NB4 (cell line): ENCODE results near the gene DTWD1.
"Not testable (repeated sequence)": the region's sequence is repeated elsewhere in the genome, so short reads cannot be mapped to it uniquely, and the experiment has no call there.

Source experiments
- DNase-seq: peaks from one replicate; pipeline ENCODE4 v3.0.0; 2010; ENCODE audit warnings: low read depth
- H3K4me3 ChIP-seq: one replicate; pipeline ENCODE4 v1.5.1; 2011; ENCODE audit warnings: mild to moderate bottlenecking, low read depth, low read length, moderate library complexity
- CTCF ChIP-seq: IDR thresholded peaks from one replicate; pipeline ENCODE4 v1.5.1; 2012; ENCODE audit warnings: low read depth, low read length
- MAX ChIP-seq: IDR thresholded peaks from 2 replicates; pipeline ENCODE4 v1.6.1; 2011; ENCODE audit warnings: low read depth, low read length
- MYC ChIP-seq: IDR thresholded peaks from 2 replicates; pipeline ENCODE4 v1.6.1; 2011; ENCODE audit warnings: low read depth, low read length
- POLR2A ChIP-seq: IDR thresholded peaks from 2 replicates; pipeline ENCODE4 v1.6.1; 2011; ENCODE audit warnings: mild to moderate bottlenecking; ENCODE audit not compliant: insufficient read length; ENCODE audit errors: extremely low read depth

DTWD1 gene

GRCh38 chr15:49620658-49621368 lies at the start of gene DTWD1, which contains the start of gene FAM227B:
DTWD1 (plus strand) TSS chr15:49621048; CDS start chr15:49625168, 4,120 bp downstream.
FAM227B (minus strand) TSS chr15:49620818; CDS start chr15:49615171, 5,647 bp downstream.
- DNase-seq, result peak; percentile 99
- TF ChIP-seq CTCF (no peak), MAX (peak; percentile 87), POLR2A (peak; percentile 95), MYC (peak; percentile 94)
- H3K4me3 ChIP-seq, result peak within 1 kb of the TSS; percentile 87

- DNase-seq, result no peak
- H3K4me3 ChIP-seq, result no peak overlapping the region
- TF ChIP-seq CTCF, result no peak
- no peak for TF ChIP-seq MYC
- TF ChIP-seq POLR2A, result no peak
- TF ChIP-seq MAX, result no peak
Observed at GRCh38 chr15:49573421-49573820, 47.4 kb upstream of the DTWD1 start.

- peak; percentile 6 for DNase-seq
- TF ChIP-seq MAX (no peak), POLR2A (no peak), CTCF (no peak), MYC (no peak)
- no peak overlapping the region for H3K4me3 ChIP-seq
Observed at GRCh38 chr15:49589030-49589429, 31.8 kb upstream of the DTWD1 start.

GRCh38 chr15:49592829-49593316 lies 28.0 kb upstream of the DTWD1 start:
- H3K4me3 ChIP-seq, DNase-seq: not testable (repeated sequence)

- TF ChIP-seq CTCF, result no peak
- TF ChIP-seq POLR2A, result no peak
- TF ChIP-seq MAX, result no peak
- no peak for TF ChIP-seq MYC
- no peak for DNase-seq
Observed at GRCh38 chr15:49604625-49605409, 16.0 kb upstream of the DTWD1 start.

GRCh38 chr15:49605588-49605987 lies 15.3 kb upstream of the DTWD1 start:
- TF ChIP-seq MAX (no peak), MYC (no peak), POLR2A (no peak), CTCF (no peak)
- no peak for DNase-seq
- H3K4me3 ChIP-seq, result no peak overlapping the region

More at GRCh38 chr15:49604625-49605409, 16.0 kb upstream of the DTWD1 start:
- H3K4me3 ChIP-seq, result no peak overlapping the region
